Activated CD8-positive, alpha-beta memory T cell treated with anti-CD3 and anti-CD28 coated beads for 24 hours (primary cell): ENCODE measurements around the gene NFKBIZ.
"Not testable (repeated sequence)": the region's sequence is repeated elsewhere in the genome, so short reads cannot be mapped to it uniquely, and the experiment has no call there.

Experiments used
- DNase-seq: peaks from one replicate; pipeline ENCODE4 v3.0.0-alpha.2; 2020

NFKBIZ gene

DNA sequence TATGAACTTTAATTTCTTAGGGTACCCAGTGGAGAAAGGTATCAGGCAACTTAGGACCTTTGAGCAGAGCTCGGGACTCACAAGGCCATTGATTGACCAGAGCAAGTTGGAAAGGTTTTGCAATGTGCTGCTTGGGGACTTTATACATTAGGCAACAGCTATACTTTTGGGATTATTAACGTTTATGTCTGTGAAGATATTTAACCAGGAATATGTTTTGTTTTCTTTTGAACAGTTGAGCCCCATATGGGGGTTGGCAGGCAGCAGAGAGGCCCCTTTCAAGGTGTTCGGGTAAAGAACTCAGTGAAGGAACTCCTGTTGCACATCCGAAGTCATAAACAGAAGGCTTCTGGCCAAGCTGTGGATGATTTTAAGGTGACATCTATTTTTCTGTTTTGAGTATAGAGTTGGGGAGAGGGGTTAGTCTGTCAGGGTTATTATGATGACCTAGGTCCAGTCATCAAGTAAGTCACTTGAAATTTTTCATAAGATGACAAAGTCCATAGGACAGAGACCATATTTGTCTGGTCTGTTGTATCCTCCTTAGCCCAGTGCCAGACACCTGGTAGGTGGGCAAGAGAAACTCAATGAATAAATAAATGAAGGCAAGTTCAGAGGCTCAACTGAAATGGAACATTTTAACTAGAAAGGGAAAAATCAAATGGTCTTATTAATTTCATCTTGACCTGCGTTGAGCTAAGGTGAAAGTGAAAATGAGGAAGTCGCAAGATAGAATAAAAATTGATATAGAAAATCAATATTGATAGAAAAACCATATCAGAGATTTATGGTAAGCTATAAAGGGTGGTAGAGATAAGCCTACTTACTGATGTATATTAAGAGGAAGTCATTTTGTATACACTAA lies 2.8 kb downstream of the NFKBIZ start:
- no peak for DNase-seq

DNA sequence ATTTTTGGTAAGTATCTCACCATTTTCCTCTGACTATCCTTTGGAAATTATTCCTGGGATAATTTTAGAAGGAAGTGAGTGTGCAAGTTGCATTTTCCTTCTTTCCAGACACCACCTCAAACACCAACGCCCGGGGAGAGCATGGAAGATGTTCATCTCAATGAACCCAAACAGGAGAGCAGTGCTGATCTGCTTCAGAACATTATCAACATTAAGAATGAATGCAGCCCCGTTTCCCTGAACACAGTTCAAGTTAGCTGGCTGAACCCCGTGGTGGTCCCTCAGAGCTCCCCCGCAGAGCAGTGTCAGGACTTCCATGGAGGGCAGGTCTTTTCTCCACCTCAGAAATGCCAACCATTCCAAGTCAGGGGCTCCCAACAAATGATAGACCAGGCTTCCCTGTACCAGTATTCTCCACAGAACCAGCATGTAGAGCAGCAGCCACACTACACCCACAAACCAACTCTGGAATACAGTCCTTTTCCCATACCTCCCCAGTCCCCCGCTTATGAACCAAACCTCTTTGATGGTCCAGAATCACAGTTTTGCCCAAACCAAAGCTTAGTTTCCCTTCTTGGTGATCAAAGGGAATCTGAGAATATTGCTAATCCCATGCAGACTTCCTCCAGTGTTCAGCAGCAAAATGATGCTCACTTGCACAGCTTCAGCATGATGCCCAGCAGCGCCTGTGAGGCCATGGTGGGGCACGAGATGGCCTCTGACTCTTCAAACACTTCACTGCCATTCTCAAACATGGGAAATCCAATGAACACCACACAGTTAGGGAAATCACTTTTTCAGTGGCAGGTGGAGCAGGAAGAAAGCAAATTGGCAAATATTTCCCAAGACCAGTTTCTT lies 3.9 kb downstream of the NFKBIZ start:
- DNase-seq: no peak

DNA sequence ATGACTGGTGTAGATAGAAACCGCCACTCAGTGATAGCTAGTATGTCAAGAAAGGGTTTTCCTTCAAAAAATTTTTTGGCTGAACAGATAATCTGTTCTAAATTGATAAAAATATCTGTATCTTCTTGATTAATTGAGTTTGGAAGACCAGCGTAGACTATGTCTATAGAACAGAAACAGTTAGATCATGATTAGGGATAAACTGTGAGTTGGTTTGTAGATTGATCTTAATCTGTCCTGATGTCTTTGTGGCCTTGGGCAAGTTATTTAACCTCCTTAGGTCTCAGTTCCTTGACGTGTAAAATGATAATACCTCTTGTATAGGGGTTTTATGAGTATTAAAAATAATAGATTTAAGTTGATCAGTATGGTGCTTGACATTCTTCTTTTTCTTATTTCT lies 4.7 kb downstream of the NFKBIZ start:
- DNase-seq: no peak

DNA sequence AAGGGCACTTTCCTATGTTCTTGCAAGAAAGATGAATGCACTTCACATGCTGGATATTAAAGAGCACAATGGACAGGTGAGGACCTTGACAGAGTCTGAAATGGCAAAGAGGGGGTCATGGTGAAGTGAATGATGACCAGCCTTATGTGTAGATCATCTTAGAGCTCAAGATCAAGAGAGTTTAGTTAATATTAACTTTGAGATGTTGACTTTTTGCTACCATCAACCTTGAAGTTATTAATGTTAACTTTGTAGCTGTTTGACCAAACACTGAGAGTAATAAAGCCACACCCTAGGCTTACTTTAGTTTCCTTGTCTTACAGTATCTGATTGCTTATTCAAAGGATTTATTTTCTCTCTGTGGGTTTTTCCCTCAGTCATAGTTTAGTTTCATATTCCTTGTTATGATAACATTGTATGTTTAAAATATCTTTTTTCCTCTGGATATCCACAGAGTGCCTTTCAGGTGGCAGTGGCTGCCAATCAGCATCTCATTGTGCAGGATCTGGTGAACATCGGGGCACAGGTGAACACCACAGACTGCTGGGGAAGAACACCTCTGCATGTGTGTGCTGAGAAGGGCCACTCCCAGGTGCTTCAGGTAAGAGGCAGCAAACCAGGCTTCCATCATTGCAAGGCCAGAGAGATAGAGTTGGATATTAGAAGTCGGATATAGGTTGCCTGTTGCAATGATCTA lies 5.4 kb downstream of the NFKBIZ start:
- DNase-seq: no peak

DNA sequence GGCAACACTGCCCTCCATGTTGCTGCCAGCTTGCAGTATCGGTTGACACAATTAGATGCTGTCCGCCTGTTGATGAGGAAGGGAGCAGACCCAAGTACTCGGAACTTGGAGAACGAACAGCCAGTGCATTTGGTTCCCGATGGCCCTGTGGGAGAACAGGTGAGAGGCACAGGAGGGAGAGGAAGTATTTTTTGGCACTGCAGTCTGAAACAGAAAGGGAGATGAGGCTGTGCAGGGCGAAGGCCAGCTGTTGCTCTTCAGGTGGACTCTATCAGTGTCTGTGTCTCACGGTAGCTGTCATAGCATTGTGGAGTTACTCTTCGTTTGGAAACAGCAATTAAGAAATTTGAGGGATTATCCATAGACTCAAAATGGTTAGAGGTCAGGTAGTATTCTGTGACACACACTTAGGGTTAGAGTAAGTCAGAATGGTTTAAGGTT lies 8.0 kb downstream of the NFKBIZ start:
- DNase-seq: no peak

DNA sequence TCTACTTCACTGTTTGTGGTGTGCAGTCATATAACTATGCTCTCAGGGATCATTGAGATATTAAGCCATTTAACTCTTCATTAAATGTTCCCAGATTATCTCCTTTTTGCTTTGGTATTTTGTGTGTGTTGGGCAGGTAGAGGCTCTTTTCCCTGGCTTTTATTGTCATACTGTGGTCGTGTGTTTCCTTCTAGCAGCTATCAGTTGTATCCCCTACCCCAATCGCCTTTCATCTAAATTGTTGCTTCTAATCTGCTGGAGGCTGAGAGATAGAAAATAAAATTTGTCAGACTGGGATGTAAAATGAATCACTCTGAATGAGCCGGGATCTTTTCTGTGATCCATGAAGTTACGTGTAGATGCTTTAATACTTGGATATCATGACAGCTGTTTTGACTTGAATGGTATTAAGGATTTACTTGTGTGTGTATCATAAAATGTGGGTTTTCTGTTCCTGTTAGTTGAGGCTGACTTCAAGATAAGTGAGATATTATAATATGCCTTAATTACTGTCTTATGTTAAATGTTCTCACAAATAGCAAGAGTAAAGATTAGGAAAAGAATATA lies 9.2 kb downstream of the NFKBIZ start:
- DNase-seq: no peak

DNA sequence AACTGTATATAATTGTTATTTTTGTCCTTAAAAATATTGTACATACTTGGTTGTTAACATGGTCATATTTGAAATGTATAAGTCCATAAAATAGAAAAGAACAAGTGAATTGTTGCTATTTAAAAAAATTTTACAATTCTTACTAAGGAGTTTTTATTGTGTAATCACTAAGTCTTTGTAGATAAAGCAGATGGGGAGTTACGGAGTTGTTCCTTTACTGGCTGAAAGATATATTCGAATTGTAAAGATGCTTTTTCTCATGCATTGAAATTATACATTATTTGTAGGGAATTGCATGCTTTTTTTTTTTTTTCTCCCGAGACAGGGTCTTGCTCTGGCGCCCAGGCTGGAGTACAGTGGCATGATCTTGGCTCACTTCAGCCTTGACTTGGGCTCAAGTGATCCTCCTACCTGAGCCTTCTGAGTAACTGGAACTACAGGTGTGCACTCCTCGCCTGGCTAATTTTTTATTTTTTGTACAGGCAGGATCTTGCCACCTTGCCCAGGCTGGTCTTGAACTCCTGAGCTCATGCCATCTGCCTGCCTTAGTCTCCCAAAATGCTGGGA lies 10.7 kb downstream of the NFKBIZ start:
- DNase-seq: no peak

DNA sequence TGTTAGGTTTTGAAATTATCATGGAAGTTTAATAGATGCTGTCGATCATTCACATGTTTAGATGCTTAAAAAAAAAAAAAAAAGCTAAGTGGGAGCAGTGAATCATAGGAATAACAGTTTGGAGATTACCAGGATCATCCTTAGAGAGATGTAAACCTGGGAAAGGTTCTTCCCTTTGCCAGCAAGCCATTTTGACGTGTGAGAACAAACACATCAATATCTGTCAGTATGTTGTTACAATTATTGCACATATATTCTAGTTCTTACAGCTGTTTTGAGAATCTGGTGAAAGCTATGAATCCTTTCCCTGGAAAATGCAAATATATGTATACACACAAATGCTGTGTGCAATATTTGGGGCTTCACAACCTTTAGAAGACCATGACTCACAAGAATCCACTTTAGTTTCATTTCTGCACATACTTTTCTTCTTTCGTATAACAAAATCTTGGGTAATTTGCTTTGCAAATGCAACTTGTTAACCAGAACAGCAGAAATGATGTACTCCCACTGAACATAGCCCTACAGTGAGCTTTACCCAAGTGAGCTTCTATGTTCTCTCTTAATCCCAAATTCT lies 12.0 kb downstream of the NFKBIZ start:
- no peak for DNase-seq

DNA sequence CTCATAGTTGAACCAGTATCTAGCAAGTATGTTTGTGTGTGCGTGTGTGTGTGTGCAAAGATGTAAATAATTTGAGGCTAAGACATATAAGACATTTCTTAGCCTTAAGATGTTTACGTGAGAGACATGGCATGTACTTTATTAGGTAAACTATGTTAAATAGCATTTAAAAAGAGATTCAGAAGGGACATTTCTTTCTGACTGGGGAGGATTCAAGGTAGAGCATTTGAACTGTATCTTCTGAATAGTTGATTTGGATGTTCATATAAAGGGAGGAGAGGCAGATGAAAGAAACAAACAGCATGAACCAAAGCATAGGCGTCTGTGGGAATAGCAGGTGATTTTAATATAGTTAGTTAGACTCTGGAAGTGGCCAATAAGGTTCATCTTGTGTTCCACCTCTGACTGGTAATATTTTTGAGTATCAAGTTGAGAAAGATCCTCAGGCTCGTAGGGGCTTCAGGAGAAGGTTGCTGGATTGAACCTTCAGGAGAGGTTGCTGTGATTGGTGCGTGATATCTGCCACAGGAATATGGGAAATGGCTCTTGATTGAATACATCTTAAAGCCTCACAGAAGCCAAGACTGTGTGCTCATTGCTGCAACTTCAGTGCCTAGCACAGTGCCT lies 12.6 kb downstream of the NFKBIZ start:
- DNase-seq: no peak

DNA sequence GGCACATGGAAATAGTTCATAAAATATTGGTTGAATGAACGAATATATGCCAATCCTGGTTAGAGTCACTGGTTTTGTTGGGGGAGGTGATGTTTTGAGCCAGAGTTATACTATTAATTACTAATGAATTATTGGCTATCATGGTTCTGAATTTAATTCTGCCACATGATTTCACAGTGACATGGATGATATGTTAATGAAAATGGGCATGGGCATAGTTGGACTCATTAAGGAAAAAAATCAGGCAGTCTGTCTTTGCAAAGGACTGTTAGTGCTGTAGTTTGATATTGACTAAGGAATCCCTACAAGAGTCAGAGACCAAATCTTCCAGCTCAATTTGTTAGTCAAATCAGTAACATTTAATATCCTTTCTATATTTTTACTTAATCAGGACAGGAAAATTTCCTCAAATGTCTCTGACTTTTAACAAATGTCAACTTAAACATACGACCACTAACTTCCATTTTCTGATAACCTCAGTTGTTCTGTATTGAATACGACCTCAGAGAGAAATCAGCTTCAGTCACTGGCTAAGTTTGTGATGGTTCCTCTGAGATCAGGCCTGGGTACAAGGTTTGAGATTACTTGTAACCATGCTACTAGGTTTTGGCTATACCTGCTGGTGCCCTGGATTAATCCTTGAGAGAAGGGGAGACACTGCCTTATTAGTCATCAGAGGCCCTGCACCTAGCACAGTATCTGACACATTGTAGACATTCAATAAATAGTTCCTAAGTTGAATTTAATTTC lies 13.3 kb downstream of the NFKBIZ start:
- DNase-seq: no peak

DNA sequence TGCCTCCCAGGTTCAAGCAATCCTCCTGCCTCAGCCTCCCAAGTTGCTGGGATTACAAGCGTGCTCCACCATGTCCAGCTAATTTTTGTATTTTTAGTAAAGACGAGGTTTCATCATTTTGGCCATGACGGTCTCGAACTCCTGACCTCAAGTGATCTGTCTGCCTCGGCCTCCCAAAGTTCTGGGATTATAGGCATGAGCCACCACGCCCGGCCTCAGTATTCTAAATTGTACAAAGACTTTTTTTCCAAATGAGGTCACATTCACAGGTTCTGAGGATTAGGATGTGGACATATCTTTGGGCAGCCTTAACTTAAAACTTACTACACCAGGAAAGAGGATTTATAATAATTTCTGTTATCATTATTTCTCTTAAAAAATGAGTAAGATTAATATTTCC lies 15.6 kb downstream of the NFKBIZ start:
- DNase-seq: not testable (repeated sequence)

DNA sequence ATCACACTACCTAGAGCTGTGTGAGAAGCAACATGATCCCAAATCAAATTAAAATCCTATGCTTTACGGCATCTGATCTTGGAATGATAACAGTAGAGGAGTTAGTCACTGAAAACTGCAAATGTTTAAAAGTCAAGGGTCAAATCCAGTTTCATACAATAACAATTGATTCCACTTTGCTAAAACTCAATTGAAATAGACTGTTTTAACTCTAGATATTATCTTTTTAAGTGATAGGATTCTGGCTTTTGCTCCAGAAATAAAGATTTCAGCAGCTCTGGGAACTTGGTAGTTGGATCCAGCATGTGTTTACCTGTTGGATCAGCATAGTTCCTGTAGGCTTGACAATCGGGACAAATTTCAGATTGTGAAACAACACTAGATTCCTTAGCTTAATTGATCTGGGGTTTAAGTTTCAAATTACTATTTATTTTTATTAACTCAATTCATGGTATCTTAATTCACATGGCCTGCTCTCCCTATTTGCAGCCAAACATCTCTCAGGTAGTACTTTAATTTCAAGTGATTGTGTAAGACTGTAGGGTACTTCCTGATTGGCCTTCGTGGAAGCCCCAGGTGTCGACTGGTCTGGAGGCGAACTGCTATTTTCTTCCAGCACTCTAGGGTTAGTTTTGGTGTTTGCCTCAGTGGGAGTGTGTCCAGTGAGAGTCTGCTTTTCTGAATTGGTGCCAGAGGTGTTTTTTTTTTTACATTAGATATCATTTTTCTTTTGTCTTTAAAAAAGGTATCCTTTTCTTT lies 16.6 kb downstream of the NFKBIZ start:
- no peak for DNase-seq

DNA sequence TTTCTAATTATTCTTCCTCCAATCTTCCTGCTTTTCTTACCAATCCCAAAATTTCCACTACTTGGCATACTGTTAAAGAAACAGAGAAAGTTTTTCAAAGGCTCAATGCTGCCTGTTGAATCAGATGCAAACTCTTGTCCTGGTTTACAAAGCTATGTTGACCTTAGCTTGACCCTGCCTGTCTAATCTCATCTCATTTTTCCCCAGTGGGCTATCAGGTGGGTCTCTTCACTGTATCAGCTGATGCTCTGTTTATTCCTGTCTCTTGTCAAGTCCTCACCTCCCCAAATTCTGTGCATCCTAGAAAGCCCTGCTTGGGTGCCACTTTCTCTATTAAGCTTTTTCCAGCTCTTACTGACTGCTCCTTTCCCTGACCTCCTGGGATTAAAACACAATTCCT lies 18.2 kb downstream of the NFKBIZ start:
- DNase-seq: no peak

DNA sequence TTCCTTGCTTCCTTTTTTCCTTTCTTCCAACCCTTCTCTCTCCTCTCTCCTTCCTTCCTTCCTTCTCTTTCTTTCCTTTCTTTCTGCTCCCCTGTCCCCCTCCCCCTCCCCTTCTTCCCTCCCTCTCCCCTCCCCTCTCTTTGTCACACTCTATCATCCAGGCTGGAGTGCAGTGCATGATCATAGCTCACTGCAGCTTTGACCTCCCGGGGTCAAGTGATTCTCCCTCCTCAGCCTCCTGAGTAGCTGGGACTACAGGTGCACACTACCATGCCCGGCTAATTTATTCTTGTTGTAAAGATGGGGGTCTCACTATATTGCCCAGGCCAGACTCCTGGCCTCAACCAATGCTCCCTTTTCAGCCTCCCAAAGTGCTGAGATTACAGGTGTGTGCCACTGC lies 18.7 kb downstream of the NFKBIZ start:
- no peak for DNase-seq

DNA sequence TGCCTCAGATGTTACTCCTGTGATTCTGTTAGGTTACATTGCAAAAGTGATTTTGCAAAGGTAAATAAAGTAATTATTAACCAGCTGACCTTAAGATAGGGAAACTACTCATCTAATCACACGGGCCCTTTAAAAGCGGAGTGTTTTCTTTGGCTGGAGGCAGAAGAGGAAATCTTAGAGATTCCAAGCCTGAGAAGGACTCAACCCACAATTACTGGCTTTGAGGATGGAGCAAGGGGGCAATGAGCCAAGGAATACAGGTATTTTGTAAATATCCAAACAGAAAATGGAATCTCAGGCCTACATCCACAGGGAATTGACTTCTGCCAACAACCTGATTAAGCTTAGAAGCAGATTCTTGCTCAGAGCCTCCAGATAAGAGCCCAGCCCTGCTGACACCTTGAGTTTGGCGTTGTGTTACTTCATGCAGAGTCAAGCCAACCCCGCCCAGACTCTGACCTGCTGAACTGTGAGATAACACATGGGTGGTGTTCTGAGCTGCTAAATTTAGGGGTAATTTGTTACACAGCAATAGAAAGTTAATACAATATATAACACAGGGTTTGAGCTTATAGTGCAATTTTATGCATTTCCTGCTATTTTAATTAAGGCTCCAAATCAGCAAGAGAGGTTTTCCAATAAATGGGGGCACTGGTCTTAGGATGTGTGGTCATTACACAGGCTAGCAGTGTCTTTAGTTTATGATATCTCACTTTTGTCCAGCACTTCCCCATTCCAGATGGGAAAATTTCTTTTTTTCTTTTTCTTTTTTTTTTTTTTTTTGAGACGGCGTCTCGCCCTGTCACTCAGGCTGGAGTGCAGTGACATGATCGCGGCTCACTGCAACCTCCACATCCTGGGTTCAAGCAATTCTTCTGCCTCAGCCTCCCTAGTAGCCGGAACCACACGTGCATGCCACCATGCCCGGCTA lies 19.5 kb downstream of the NFKBIZ start:
- no peak for DNase-seq

DNA sequence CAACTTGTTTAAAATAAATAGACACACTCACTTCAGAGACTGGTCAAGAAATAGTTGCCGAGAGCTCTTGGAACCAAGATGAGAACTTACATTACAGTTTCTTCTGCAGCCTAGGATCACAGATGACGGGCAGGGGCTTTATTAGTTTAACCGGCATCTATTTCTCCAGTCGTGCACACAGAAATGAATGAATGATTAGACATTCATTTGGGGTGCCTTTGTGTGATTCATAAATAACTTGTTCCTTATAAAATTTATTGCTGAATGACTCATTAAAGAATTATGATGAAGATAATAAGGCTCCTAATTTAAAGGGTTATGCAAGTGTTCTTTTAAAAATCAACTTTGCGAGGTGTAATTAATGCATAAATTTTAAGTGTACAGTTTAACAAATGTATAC lies 20.8 kb downstream of the NFKBIZ start:
- DNase-seq: no peak

DNA sequence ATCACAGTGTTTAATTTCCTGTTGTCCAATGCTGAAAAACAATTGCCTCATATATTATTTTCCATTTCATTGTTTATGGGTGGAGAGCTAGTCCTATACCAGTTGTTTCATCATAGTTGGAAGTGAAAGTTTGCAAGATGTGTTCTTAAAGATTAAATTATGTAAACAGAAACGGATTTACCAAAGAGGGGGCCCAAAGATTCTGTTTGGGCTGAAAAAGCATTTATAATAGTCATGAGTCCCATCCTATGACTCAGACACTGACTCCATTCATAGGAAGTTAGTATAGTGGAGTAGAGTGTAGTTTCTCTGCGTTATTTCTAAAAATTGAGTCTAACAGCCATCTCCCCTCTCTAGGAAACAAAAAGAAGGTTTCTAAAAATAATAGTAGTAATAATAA lies 24.3 kb downstream of the NFKBIZ start:
- no peak for DNase-seq

DNA sequence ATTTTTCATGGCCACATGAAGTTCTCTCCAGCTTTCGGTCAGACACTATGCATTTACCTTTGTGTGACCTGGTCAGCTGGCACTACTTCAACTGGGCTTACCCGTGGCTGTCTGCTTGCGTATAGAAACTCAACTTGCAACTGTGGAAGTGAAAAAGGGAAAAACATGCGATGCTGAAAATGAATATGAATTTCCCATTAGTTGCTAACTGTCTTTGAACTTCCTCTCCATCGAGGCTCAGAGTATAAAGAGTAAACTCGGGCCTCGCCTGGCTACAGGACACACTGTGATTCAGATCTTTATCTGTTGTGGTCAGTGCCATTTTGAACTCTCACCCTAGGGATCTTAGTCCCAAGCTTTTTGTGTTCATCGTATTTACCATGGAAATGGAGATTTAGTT lies 26.8 kb downstream of the NFKBIZ start:
- no peak for DNase-seq

DNA sequence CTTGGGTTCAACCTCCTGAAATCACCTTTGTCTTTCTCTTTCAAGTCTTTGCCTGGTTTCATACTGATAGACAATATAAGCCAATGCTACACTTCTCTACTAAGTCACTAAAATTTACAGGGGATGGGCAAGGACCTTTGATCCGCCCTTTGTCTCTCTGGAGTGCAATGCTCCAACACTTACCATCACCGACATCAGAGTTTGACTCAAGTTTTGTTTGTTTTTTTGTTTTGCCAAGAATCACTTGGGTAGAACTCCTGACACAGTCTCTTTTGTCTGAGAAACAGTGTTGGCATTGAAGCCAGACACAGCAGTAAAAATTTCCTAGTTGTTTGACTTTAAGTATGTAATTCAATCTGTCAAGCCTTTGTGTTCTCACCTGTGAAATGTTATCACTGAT lies 29.3 kb downstream of the NFKBIZ start:
- no peak for DNase-seq
